Activated naive CD4-positive, alpha-beta T cell treated with anti-CD3 and anti-CD28 coated beads, Interleukin-2, amount 50 U/mL, for 72 hours (primary cell): ENCODE results near the gene SEL1L3. TPM values are rescaled to one million over a fixed set of nuclear protein-coding genes. Genes with fewer than 3 reads are reported as not detected.
A peak's percentile ranks its signal among the peaks of the same experiment; 100 is the strongest.

Experiments used
- ATAC-seq, 2 donors: fragments of 150-1000 bp; cut with Tn5 transposase; 2 replicates each; pipeline ENCODE4 v1.10.0; 2021; ENCODE audit warnings: mild to moderate bottlenecking in 2 of 2, moderate library complexity in 2 of 2
- DNase-seq, 2 donors: peaks; one replicate each; pipeline ENCODE4 v3.0.0; 2021 to 2022; ENCODE audit warnings: low spot score in 2 of 2
- H3K27ac Mint-ChIP-seq, 2 donors: one replicate each; pipeline ENCODE4 v1.8.0; 2022; ENCODE audit warnings: mild to moderate bottlenecking in 2 of 2, mixed read lengths in 2 of 2
- H3K36me3 Mint-ChIP-seq, 2 donors: one replicate each; pipeline ENCODE4 v1.8.0; 2022; ENCODE audit warnings: mixed read lengths in 2 of 2
- H3K9me3 Mint-ChIP-seq, 2 donors: one replicate each; pipeline ENCODE4 v1.8.0; 2022; ENCODE audit warnings: mixed read lengths in 2 of 2
- total RNA-seq, 2 donors: library from RNA; stranded (reverse); gene quantifications; one replicate each; pipeline ENCODE4 v1.2.3, GENCODE V29; 2022

SEL1L3 gene
- total RNA-seq, 2 donors from 2014 or later = 32.8 to 44.3 TPM

GRCh38 chr4:25842229-25842845 is 20.5 kb downstream of the SEL1L3 start:
- H3K9me3 Mint-ChIP-seq = no peaks in the 10 kb centered on the region
- ATAC-seq = peak in 1 of 2 donors; percentile 34
- H3K27ac Mint-ChIP-seq = peak overlapping the region; percentile 31 to 72
- peaks cover 5 to 27% of the 10 kb centered on the region in 2 donors for H3K36me3 Mint-ChIP-seq
- no peak for DNase-seq

GRCh38 chr4:25839687-25840086 is 23.1 kb downstream of the SEL1L3 start:
- peaks cover 0 to 24% of the 10 kb centered on the region in 2 donors for H3K36me3 Mint-ChIP-seq
- no peaks in the 10 kb centered on the region for H3K9me3 Mint-ChIP-seq
- DNase-seq (no peak), ATAC-seq (no peak)
- no peak overlapping the region for H3K27ac Mint-ChIP-seq

DNA sequence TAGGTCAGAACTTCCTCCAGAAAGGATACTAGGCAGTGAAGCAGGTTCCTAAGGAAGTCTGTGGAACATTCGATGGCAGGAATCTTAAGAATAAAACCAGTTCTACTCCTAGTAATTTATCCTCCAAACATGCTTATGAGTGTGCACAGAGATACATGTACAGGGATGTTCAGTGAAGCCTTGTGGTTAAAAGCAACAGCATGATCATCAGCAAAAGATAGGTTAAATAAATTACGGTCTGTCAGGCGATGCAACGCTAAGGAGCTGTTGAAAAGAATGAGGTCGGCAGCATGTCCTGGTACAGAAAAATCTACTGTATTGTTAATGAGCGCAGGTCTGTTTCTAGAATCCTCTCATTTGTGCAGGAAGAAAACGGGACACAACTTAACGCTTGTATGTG is 23.6 kb downstream of the SEL1L3 start:
- ATAC-seq (no peak), DNase-seq (no peak)
- Mint-ChIP-seq H3K9me3 (no peaks in the 10 kb centered on the region), H3K27ac (no peak overlapping the region), H3K36me3 (peaks cover 0 to 24% of the 10 kb centered on the region in 2 donors)

- DNase-seq (no peak), ATAC-seq (no peak)
- no peak overlapping the region for H3K27ac Mint-ChIP-seq
- H3K9me3 Mint-ChIP-seq = no peaks in the 10 kb centered on the region
- H3K36me3 Mint-ChIP-seq = peaks cover 0 to 18% of the 10 kb centered on the region in 2 donors
Measured at GRCh38 chr4:25838526-25838925, 24.3 kb downstream of the SEL1L3 start.

GRCh38 chr4:25837107-25837506 is 25.7 kb downstream of the SEL1L3 start:
- DNase-seq (no peak), ATAC-seq (no peak)
- Mint-ChIP-seq H3K36me3 (peaks cover 0 to 18% of the 10 kb centered on the region in 2 donors), H3K9me3 (no peaks in the 10 kb centered on the region), H3K27ac (no peak overlapping the region)

GRCh38 chr4:25835384-25835783 is 27.4 kb downstream of the SEL1L3 start:
- DNase-seq (no peak), ATAC-seq (no peak)
- peaks cover 0 to 20% of the 10 kb centered on the region in 2 donors for H3K36me3 Mint-ChIP-seq
- H3K27ac Mint-ChIP-seq = no peak overlapping the region
- no peaks in the 10 kb centered on the region for H3K9me3 Mint-ChIP-seq

DNA sequence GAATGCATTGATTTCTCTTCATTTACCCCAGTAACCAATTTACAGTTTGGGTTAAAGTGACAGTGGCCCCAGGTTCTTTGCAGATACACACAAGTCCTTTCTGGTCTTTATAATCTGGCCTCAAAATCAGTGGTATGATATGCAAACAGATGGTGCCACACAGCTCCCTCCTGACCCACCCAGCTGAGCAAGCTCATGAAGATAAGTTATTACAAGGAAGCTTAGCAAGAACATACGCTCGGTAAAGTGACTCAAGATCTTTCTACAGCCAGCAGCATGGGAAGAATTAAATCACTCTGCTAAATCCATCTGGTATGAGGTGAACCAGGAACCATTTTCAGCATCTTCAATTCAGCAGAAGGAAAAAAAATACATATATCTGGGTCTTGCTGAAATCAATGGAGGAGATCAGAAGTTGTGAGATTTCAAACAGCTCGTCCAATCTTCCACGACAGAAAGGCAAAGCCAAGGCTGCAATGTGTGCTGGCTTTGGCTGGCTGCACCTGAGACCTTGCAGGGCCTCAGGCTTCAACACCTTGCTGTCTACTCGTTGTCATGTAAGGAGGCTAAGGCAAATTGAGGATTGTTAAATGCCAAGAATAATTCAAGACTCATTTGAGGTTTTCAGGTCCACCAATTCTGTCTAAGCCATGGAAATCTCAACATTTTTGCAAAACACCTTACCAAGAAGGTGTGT is 28.2 kb downstream of the SEL1L3 start:
- no peak for DNase-seq
- Mint-ChIP-seq H3K27ac (no peak overlapping the region), H3K36me3 (peaks cover 0 to 20% of the 10 kb centered on the region in 2 donors), H3K9me3 (no peaks in the 10 kb centered on the region)
- ATAC-seq = no peak

DNA sequence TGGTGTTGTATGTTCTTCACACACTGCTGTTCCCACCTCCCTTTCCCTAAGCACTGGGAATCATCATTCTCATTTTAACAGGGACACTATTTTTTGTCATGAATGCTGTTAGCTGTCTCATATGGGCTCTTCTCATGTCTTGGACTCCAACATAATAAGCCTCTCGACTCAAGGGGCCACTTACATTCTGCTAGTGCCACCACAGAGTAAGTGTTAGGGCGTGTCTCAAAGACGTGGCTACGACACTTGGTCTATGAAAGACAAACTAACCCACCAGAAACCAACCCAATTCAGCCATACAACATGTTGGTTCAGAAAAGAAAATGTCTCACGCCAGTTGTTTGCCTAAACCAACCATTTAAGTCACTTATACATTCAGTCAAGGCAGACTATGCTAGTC is 32.2 kb downstream of the SEL1L3 start:
- DNase-seq (no peak), ATAC-seq (no peak)
- no peak overlapping the region for H3K27ac Mint-ChIP-seq
- H3K36me3 Mint-ChIP-seq = peaks cover 5 to 20% of the 10 kb centered on the region in 2 donors
- H3K9me3 Mint-ChIP-seq = no peaks in the 10 kb centered on the region

GRCh38 chr4:25827897-25828296 is 34.9 kb downstream of the SEL1L3 start:
- Mint-ChIP-seq H3K27ac (no peak overlapping the region), H3K36me3 (peaks cover 5 to 10% of the 10 kb centered on the region in 2 donors)
- DNase-seq = no peak

DNA sequence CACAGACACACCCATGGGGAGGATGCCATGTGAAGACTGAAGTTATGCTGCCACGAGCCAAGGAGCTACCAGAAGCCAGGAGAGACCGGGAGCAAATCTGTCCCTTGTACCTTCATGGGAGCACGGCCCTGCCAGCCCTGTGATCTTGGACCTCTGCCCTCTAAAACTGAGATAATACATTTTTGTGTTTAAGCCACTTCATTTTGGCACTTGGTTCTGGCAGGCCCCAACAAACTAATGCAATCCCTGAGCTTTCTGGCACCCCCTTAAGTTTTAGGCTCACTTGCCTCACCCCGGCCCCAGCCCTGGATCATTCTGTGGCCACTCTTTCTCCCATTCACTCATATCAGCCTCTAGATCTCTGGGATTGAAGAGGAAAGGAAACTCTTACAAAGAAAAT is 35.4 kb downstream of the SEL1L3 start:
- no peak overlapping the region for H3K27ac Mint-ChIP-seq
- H3K9me3 Mint-ChIP-seq = no peaks in the 10 kb centered on the region
- DNase-seq (no peak), ATAC-seq (no peak)
- H3K36me3 Mint-ChIP-seq = peaks cover 7 to 10% of the 10 kb centered on the region in 2 donors

More at GRCh38 chr4:25827897-25828296, 34.9 kb downstream of the SEL1L3 start:
- ATAC-seq = no peak
- no peaks in the 10 kb centered on the region for H3K9me3 Mint-ChIP-seq

GRCh38 chr4:25826074-25826752 is 36.6 kb downstream of the SEL1L3 start:
- ATAC-seq = no peak
- Mint-ChIP-seq H3K27ac (no peak overlapping the region), H3K9me3 (no peaks in the 10 kb centered on the region), H3K36me3 (peaks cover 10 to 12% of the 10 kb centered on the region in 2 donors)
- DNase-seq = no peak

- H3K36me3 Mint-ChIP-seq = peaks cover 19 to 21% of the 10 kb centered on the region in 2 donors
- ATAC-seq (no peak), DNase-seq (no peak)
- H3K27ac Mint-ChIP-seq = no peak overlapping the region
- H3K9me3 Mint-ChIP-seq = no peaks in the 10 kb centered on the region
Measured at GRCh38 chr4:25823632-25824031, 39.2 kb downstream of the SEL1L3 start.

GRCh38 chr4:25821899-25822298 is 40.9 kb downstream of the SEL1L3 start:
- Mint-ChIP-seq H3K27ac (peak overlapping the region in 1 of 2 donors; percentile 75), H3K9me3 (no peaks in the 10 kb centered on the region), H3K36me3 (peaks cover 19 to 21% of the 10 kb centered on the region in 2 donors)
- no peak for ATAC-seq
- no peak for DNase-seq

GRCh38 chr4:25821267-25821666 is 41.5 kb downstream of the SEL1L3 start:
- Mint-ChIP-seq H3K9me3 (no peaks in the 10 kb centered on the region), H3K36me3 (peaks cover 21 to 24% of the 10 kb centered on the region in 2 donors)
- DNase-seq = no peak

GRCh38 chr4:25818876-25819275 is 43.9 kb downstream of the SEL1L3 start:
- H3K36me3 Mint-ChIP-seq = peaks cover 21% of the 10 kb centered on the region in 2 donors
- DNase-seq (no peak), ATAC-seq (no peak)
- H3K27ac Mint-ChIP-seq = no peak overlapping the region
- H3K9me3 Mint-ChIP-seq = no peaks in the 10 kb centered on the region

More at GRCh38 chr4:25821267-25821666, 41.5 kb downstream of the SEL1L3 start:
- no peak for ATAC-seq
- no peak overlapping the region for H3K27ac Mint-ChIP-seq

- H3K27ac Mint-ChIP-seq = no peak overlapping the region
- peaks cover 21% of the 10 kb centered on the region in 2 donors for H3K36me3 Mint-ChIP-seq
- DNase-seq (no peak), ATAC-seq (peak; percentile 13 to 60)
- H3K9me3 Mint-ChIP-seq = no peaks in the 10 kb centered on the region
Measured at GRCh38 chr4:25818371-25818871, 44.4 kb downstream of the SEL1L3 start.

GRCh38 chr4:25817059-25817681 is 45.6 kb downstream of the SEL1L3 start:
- H3K9me3 Mint-ChIP-seq = no peaks in the 10 kb centered on the region
- H3K27ac Mint-ChIP-seq = no peak overlapping the region
- peaks cover 14 to 16% of the 10 kb centered on the region in 2 donors for H3K36me3 Mint-ChIP-seq
- DNase-seq (no peak), ATAC-seq (no peak)
